ENCODE measurements around the gene OR6K2.

Gene OR6K2

DNA sequence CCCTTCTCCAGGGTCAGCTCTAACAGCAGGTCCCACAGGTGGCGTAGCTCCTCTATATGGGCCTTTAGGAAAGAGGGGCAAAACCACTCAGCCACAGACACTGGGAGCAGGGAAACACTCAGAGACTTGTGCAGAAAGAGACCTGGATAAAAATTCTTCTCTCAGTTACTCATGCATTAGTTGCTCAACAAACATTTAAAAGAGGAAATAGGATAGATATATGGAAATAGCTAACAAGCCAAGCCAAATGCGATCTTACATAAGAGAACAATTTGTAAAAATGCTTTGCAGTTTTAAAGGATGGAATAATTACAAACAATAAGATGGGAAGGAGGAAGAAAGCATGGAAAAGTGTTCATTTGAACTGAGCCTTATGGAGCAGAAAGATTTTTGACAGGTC is 18.8 kb downstream of the OR6K2 start:
- no peak for DNase-seq

GRCh38 chr1:158679289-158679688 is 21.2 kb downstream of the OR6K2 start:
- DNase-seq, result no peak

DNA sequence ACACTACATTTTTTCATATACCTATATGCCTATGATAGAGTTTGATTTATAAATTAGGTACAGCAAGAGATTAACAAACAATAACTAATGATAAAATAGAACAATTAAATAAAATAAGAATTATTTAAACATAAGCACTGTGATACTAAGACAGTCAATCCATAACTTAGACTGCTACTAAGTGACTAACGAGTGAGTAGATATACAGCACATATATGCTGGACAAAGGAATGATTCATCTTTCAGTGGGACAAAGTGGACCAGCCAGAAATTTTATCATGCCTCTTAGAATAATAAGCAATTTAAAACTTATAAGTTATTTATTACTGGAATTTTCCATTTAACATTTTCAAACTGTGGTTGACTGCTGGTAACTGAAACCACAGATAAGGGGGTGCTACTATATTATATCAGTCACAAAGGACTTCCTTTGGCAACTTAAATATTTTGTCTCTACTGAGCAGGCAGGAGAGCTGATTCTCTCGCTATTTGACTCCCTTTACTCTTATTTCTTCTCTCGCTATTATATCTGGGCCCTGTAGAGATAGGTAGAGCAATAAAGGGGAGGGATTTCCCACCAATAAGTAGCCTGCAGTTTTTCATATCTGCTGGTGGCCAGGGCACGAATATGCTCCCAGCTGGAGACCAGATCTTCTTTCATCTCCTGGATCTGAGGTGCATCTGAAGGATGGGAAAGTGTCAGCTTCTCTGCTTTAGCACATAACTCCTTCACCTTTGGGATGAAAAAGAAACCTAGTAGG is 24.7 kb downstream of the OR6K2 start:
- no peak for DNase-seq

- DNase-seq, result no peak
Observed at GRCh38 chr1:158674302-158674701, 26.1 kb downstream of the OR6K2 start.

- DNase-seq, result no peak
Observed at GRCh38 chr1:158666037-158666436, 34.4 kb downstream of the OR6K2 start.

GRCh38 chr1:158654571-158654970 is 45.9 kb downstream of the OR6K2 start:
- DNase-seq, result no peak

DNA sequence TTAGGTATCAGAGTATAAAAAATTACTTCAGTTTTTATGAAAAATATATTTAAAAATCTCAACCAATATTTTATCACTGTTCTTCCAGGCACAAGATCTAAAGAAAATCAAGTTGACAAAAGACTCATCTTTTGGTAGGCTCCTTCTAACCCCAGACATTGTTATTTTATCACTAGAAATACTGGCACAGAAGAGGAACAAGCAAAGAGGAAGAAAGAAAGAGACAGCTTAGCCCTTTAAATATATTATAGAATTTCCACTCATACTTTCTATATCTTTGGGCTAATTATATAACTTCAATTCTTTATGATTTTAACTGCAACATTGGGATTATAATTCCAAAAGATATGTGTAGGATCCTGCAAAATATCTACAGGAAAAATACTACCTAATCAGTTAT is 46.4 kb downstream of the OR6K2 start:
- DNase-seq, result no peak

GRCh38 chr1:158652721-158653334 is 47.6 kb downstream of the OR6K2 start:
- no peak for DNase-seq
